ENCODE results near the gene DRAP1. TPM values are rescaled to one million over a fixed set of nuclear protein-coding genes. Genes with fewer than 3 reads are reported as not detected.

DRAP1 gene
- total RNA-seq (2021) = 101 and 105 TPM in 2 replicates
- long read RNA-seq, transcript DRAP1-201 (7 exons, 989 nt) = major isoform, 41 of 48 reads
- long read RNA-seq, partial matches to known transcripts = 0 of 48 reads
- long read RNA-seq, other reads (novel, unspliced or antisense) = 4 of 48 reads

- Histone ChIP-seq H3K56ac (ENCODE audit: insufficient read length, low read depth, low read length) (no peak within 1 kb of the TSS), H2AK5ac (ENCODE audit: insufficient read length, low read length) (no peak within 1 kb of the TSS), H3K18ac (ENCODE audit: insufficient read length, low read depth, low read length) (peak within 1 kb of the TSS; percentile 56), H3T11ph (ENCODE audit: low read length) (no peak within 1 kb of the TSS), H3K27me3 (ENCODE audit: insufficient read depth, low read length) (no peaks in the 10 kb centered on the region), H3K27ac (ENCODE audit: insufficient read length, low read depth, low read length) (no peak within 1 kb of the TSS), H2BK12ac (ENCODE audit: insufficient read length, low read depth, low read length) (no peak within 1 kb of the TSS), H4K91ac (ENCODE audit: insufficient read length, low read depth, low read length) (no peak within 1 kb of the TSS), H2BK15ac (ENCODE audit: low read depth, low read length) (no peak within 1 kb of the TSS), H2BK20ac (ENCODE audit: low read depth, low read length, poor library complexity, severe bottlenecking) (no peak within 1 kb of the TSS), H2AFZ (ENCODE audit: low read length) (no peak within 1 kb of the TSS), H3K23ac (ENCODE audit: insufficient read length, low read depth, low read length) (no peak within 1 kb of the TSS), H3K79me1 (ENCODE audit: insufficient read depth, low read depth, low read length, poor library complexity, severe bottlenecking) (no peaks in the 10 kb centered on the region), H2BK5ac (ENCODE audit: insufficient read length, low read length) (no peak within 1 kb of the TSS), H2BK120ac (ENCODE audit: low read depth, low read length, poor library complexity, severe bottlenecking) (no peak within 1 kb of the TSS), H4K8ac (replicated peaks; ENCODE audit: insufficient read length, low read depth, low read length) (no peak within 1 kb of the TSS), H3K4ac (ENCODE audit: low read depth, low read length) (no peak within 1 kb of the TSS), H3K9ac (ENCODE audit: extremely low read depth, insufficient read length, low read length) (peak within 1 kb of the TSS; percentile 81), H3K9me3 (ENCODE audit: control insufficient read depth, low read depth, low read length) (no peaks in the 10 kb centered on the region), H3K4me1 (ENCODE audit: insufficient read depth, low read length) (no peaks in the 10 kb centered on the region; the same call in 1 of the 2 replicates), H3K79me2 (ENCODE audit: insufficient read depth, low read length) (no peaks in the 10 kb centered on the region), H4K5ac (ENCODE audit: insufficient read length, low read depth, low read length) (no peak within 1 kb of the TSS), H3K23me2 (ENCODE audit: insufficient read length, low read depth, low read length, poor library complexity, severe bottlenecking) (peaks cover 11% of the 10 kb centered on the region), H3K4me2 (ENCODE audit: insufficient read depth, insufficient read length, low read length) (peak within 1 kb of the TSS; percentile 60), H4K20me1 (ENCODE audit: control insufficient read depth, insufficient read depth, insufficient read length) (no peaks in the 10 kb centered on the region), H3K14ac (ENCODE audit: insufficient read depth, low read length) (peak within 1 kb of the TSS; percentile 92)
- no CpG with 5 or more reads among the region's 59 CpGs for WGBS (ENCODE audit: extremely low coverage, insufficient read length, low lambda C conversion rate)
- DNase-seq = peak; percentile 99
- Mint-ChIP-seq H3K4me3 (peak within 1 kb of the TSS; percentile 84 to 93), H3K27me3 (ENCODE audit: low read depth) (peaks cover 4% of the 10 kb centered on the region), H3K36me3 (ENCODE audit: insufficient read depth in 1 of 3, low read depth in 3 of 3) (peaks cover 1 to 25% (median 23%) of the 10 kb centered on the region in 3 experiments; a peak in 6 of 7 replicates), H3K27ac (peak within 1 kb of the TSS in 2 of 3 experiments; percentile 72 to 86; a peak in 2 of 7 replicates), H3K9me3 (no peaks in the 10 kb centered on the region; a peak in 1 of 5 replicates), H3K4me1 (peaks cover 21 to 28% of the 10 kb centered on the region in 2 experiments)
- no peak for TF ChIP-seq CTCF (conservative IDR thresholded peaks at IDR 0.05)
Measured at GRCh38 chr11:65919141-65919572, at the start of gene DRAP1. Gene DRAP1, plus strand, starts transcription at chr11:65919426. Its CDS starts 76 bp downstream, at chr11:65919502.

Data from H9 (cell line).